Panc1 (cell line): ENCODE results near the gene CEP250. TPM values are rescaled to one million over a fixed set of nuclear protein-coding genes. Genes with fewer than 3 reads are reported as not detected.

ENCODE experiments used
- ATAC-seq: fragments of 200-7000 bp; cut with Tn5 transposase; 2 replicates; pipeline ENCODE4 v1.9.1; 2020; ENCODE audit warnings: mild to moderate bottlenecking, moderate library complexity
- BruUV-seq: library from RNA; stranded (reverse); fragments of 400-500 nt; replicated peaks from 2 replicates; lab custom pipeline; 2021; lab: Mats Ljungman, UMichigan
- CTCF ChIA-PET: fragments of 300-600 bp; sonication (Branson Sonifier 250); formaldehyde crosslinking; loops from one replicate; lab custom pipeline; 2022; ENCODE audit warnings: antibody characterized with exemption; lab: Charles Lee
- POLR2A ChIA-PET: fragments of 300-600 bp; sonication (Branson Sonifier 250); formaldehyde crosslinking; loops from one replicate; lab custom pipeline; 2022; ENCODE audit warnings: antibody characterized with exemption; lab: Charles Lee
- DNase-seq: peaks from one replicate; pipeline ENCODE4 v3.0.0-alpha.2; 2010; ENCODE audit warnings: low read depth, low spot score
- H3K27ac ChIP-seq: 2 replicates; pipeline ENCODE4 v1.5.1; 2011; ENCODE audit warnings: mild to moderate bottlenecking, low read length, inconsistent platforms
- H3K27me3 ChIP-seq: fragments of 200-500 bp; sonication (Bioruptor generic); 2 replicates; pipeline ENCODE4 v1.6.0; 2014; ENCODE audit warnings: low read length, inconsistent platforms; ENCODE audit not compliant: control insufficient read depth, insufficient read depth
- H3K36me3 ChIP-seq: fragments of 200-500 bp; sonication (Bioruptor generic); 2 replicates; pipeline ENCODE4 v1.5.1; 2014; ENCODE audit warnings: inconsistent platforms, mild to moderate bottlenecking, low read length, moderate library complexity; ENCODE audit not compliant: control insufficient read depth, insufficient read depth
- H3K4me1 ChIP-seq: 2 replicates; pipeline ENCODE4 v1.5.1; 2011; ENCODE audit warnings: inconsistent platforms, mild to moderate bottlenecking, low read length, moderate library complexity; ENCODE audit not compliant: control insufficient read depth, insufficient read depth
- H3K4me3 ChIP-seq, 2 experiments: 2 replicates each; pipeline ENCODE4 v1.5.1; 2011 to 2012; ENCODE audit warnings: low read depth in 2 of 2, low read length in 2 of 2, mild to moderate bottlenecking in 2 of 2, inconsistent platforms in 1 of 2, moderate library complexity in 1 of 2
- H3K9me3 ChIP-seq: fragments of 200-500 bp; sonication (Bioruptor generic); 2 replicates; pipeline ENCODE4 v1.5.1; 2014; ENCODE audit warnings: low read depth, mild to moderate bottlenecking, inconsistent platforms, low read length, moderate library complexity; ENCODE audit not compliant: control insufficient read depth, insufficient read depth
- POLR2AphosphoS5 ChIP-seq: IDR thresholded peaks from 2 replicates; pipeline ENCODE4 v1.6.1; 2012; ENCODE audit warnings: mild to moderate bottlenecking, low read depth, low read length, moderate library complexity
- SIN3A ChIP-seq: IDR thresholded peaks from 2 replicates; pipeline ENCODE4 v1.6.1; 2012; ENCODE audit warnings: low read depth, mild to moderate bottlenecking, low read length, moderate library complexity, borderline replicate concordance; ENCODE audit not compliant: insufficient read depth
- TCF7L2 ChIP-seq: IDR thresholded peaks from 2 replicates; pipeline ENCODE4 v1.6.1; 2011; ENCODE audit warnings: mild to moderate bottlenecking, low read depth, low read length, inconsistent platforms
- in situ Hi-C: cut with HindIII; loops from 2 replicates; pipeline ENCODE4 v1.10.0; 2016; ENCODE audit warnings: low sequenced_read_pairs, low pct_unique_long_range_greater_than_20kb
- intact Hi-C: fragments of 100-400 bp; cut with micrococcal nuclease; formaldehyde crosslinking; loops from one replicate; pipeline ENCODE4 v1.10.0; 2022; ENCODE audit not compliant: unreplicated experiment
- total RNA-seq: library from RNA; stranded (reverse); gene quantifications from one replicate; pipeline ENCODE4 v1.2.1, GENCODE V29; 2021; ENCODE audit not compliant: unreplicated experiment
- TF ChIP-seq, protein P1 (sequence below): fragments of 450-650 bp; IDR thresholded peaks from 2 replicates; pipeline ENCODE4 v1.5.1; 2017; ENCODE audit warnings: mild to moderate bottlenecking
- TF ChIP-seq, protein P2 (sequence below), 2 experiments: IDR thresholded peaks; 2 replicates each; pipeline ENCODE4 v1.6.1; 2011 to 2012; ENCODE audit warnings: low read depth in 2 of 2, control low read depth in 1 of 2, low read length in 1 of 2, mild to moderate bottlenecking in 1 of 2, moderate library complexity in 1 of 2; ENCODE audit not compliant: insufficient read depth in 1 of 2

Gene CEP250
- total RNA-seq, 1 experiment from 2014 or later: 82.5 TPM

DNA sequence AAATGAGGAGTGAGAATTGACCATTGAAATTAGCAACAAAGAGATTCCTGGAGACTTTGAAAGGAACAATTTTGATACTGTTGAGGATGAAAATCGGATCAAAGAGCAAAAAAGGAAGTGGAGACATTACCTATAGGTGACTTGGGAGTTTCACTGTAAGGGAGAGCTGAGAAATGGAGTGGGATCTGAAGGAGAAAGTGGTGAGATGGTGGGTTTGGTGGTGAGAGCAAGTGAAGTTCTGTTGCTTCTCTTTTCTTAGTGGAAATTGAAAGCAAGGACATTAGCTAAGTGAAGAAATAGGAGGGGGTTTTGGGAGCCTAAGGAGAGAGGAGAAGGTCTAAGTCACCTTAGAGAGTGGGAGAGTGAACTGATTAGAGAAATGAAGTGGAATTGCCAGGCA is 90.7 kb downstream of the CEP250 start:
- Histone ChIP-seq H3K36me3 (peaks cover 12% of the 10 kb centered on the region; the same call in 1 of the 2 replicates), H3K4me1 (no peaks in the 10 kb centered on the region), H3K27ac (no peak overlapping the region), H3K27me3 (no peaks in the 10 kb centered on the region), H3K4me3 (no peak overlapping the region), H3K9me3 (no peaks in the 10 kb centered on the region)
- CTCF ChIA-PET: no interaction called here
- BruUV-seq: no TSS peak
- no peak for DNase-seq
- intact Hi-C loops (no loop called here), in situ Hi-C loops (no loop called here)
- POLR2A ChIA-PET: no interaction called here
- TF ChIP-seq, protein P1, sequence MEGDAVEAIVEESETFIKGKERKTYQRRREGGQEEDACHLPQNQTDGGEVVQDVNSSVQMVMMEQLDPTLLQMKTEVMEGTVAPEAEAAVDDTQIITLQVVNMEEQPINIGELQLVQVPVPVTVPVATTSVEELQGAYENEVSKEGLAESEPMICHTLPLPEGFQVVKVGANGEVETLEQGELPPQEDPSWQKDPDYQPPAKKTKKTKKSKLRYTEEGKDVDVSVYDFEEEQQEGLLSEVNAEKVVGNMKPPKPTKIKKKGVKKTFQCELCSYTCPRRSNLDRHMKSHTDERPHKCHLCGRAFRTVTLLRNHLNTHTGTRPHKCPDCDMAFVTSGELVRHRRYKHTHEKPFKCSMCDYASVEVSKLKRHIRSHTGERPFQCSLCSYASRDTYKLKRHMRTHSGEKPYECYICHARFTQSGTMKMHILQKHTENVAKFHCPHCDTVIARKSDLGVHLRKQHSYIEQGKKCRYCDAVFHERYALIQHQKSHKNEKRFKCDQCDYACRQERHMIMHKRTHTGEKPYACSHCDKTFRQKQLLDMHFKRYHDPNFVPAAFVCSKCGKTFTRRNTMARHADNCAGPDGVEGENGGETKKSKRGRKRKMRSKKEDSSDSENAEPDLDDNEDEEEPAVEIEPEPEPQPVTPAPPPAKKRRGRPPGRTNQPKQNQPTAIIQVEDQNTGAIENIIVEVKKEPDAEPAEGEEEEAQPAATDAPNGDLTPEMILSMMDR: no peak
- TF ChIP-seq TCF7L2 (no peak), POLR2AphosphoS5 (no peak), SIN3A (no peak)
- TF ChIP-seq, protein P2, sequence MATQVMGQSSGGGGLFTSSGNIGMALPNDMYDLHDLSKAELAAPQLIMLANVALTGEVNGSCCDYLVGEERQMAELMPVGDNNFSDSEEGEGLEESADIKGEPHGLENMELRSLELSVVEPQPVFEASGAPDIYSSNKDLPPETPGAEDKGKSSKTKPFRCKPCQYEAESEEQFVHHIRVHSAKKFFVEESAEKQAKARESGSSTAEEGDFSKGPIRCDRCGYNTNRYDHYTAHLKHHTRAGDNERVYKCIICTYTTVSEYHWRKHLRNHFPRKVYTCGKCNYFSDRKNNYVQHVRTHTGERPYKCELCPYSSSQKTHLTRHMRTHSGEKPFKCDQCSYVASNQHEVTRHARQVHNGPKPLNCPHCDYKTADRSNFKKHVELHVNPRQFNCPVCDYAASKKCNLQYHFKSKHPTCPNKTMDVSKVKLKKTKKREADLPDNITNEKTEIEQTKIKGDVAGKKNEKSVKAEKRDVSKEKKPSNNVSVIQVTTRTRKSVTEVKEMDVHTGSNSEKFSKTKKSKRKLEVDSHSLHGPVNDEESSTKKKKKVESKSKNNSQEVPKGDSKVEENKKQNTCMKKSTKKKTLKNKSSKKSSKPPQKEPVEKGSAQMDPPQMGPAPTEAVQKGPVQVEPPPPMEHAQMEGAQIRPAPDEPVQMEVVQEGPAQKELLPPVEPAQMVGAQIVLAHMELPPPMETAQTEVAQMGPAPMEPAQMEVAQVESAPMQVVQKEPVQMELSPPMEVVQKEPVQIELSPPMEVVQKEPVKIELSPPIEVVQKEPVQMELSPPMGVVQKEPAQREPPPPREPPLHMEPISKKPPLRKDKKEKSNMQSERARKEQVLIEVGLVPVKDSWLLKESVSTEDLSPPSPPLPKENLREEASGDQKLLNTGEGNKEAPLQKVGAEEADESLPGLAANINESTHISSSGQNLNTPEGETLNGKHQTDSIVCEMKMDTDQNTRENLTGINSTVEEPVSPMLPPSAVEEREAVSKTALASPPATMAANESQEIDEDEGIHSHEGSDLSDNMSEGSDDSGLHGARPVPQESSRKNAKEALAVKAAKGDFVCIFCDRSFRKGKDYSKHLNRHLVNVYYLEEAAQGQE (IDR thresholded peaks at IDR 0.05; ENCODE audit: insufficient read depth in 1 of 2, low read depth in 2 of 2, low read length in 1 of 2): no peak
- ATAC-seq: no peak

DNA sequence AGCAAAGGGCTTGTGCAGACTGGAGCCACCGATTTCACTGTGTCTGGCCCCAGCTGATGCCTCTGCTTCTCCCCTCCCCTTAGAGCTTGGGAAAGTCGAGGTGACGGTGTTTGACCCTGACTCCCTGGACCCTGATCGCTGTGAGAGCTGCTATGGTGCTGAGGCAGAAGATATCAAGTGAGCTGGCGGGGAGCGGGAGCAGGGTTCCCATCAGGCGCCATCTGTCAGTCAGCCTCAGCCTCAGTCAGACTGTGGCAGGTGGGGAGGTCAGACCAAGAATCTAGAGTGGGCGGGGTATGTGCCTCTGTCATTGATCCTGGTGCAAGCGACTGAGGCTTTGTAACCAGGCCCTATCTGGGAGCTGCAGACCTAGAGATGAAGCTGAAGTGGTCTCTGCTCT is 91.9 kb downstream of the CEP250 start:
- Histone ChIP-seq H3K36me3 (peaks cover 12% of the 10 kb centered on the region; the same call in 1 of the 2 replicates), H3K9me3 (no peaks in the 10 kb centered on the region), H3K4me3 (no peak overlapping the region), H3K27ac (no peak overlapping the region), H3K4me1 (no peaks in the 10 kb centered on the region), H3K27me3 (no peaks in the 10 kb centered on the region)
- ChIA-PET CTCF (no interaction called here), POLR2A (interaction anchor here (0.5 kb wide), 1 partner anchor 72 kb away, joined by 6 read pairs; no protein-coding TSS in a partner anchor)
- no TSS peak for BruUV-seq
- intact Hi-C loops: no loop called here
- in situ Hi-C loops: no loop called here
- no peak for ATAC-seq
- DNase-seq: no peak
- TF ChIP-seq POLR2AphosphoS5 (no peak), SIN3A (no peak), TCF7L2 (no peak)
- TF ChIP-seq, protein P2 (IDR thresholded peaks at IDR 0.05; ENCODE audit: insufficient read depth in 1 of 2, low read depth in 2 of 2, low read length in 1 of 2): no peak
- TF ChIP-seq, protein P1: no peak
